Osteoblast (primary cell): Measurements from ENCODE around the gene TCF23. TPM values are rescaled to one million over a fixed set of nuclear protein-coding genes. Genes with fewer than 3 reads are reported as not detected.

ENCODE experiments used
- DNase-seq: peaks from one replicate; pipeline ENCODE4 v3.0.0; 2011; ENCODE audit warnings: low spot score, mixed read lengths; ENCODE audit not compliant: insufficient read length; ENCODE audit errors: missing footprints
- H2AFZ ChIP-seq: 2 replicates; pipeline ENCODE4 v1.6.0; 2011; ENCODE audit warnings: mild to moderate bottlenecking, low read length
- H3K27ac ChIP-seq: 2 replicates; pipeline ENCODE4 v1.5.1; 2011; ENCODE audit warnings: mild to moderate bottlenecking, low read depth, low read length, moderate library complexity
- H3K27me3 ChIP-seq: 2 replicates; pipeline ENCODE4 v1.6.0; 2012; ENCODE audit warnings: mild to moderate bottlenecking, control low read depth, inconsistent platforms, low read length, moderate library complexity; ENCODE audit not compliant: insufficient read depth
- H3K36me3 ChIP-seq: 2 replicates; pipeline ENCODE4 v1.5.1; 2011; ENCODE audit warnings: mild to moderate bottlenecking, low read length, control low read depth, moderate library complexity; ENCODE audit not compliant: insufficient read depth
- H3K4me1 ChIP-seq: 2 replicates; pipeline ENCODE4 v1.5.1; 2011; ENCODE audit warnings: mild to moderate bottlenecking, low read length, control low read depth, moderate library complexity; ENCODE audit not compliant: insufficient read depth
- H3K4me2 ChIP-seq: 2 replicates; pipeline ENCODE4 v1.6.0; 2011; ENCODE audit warnings: mild to moderate bottlenecking, low read length; ENCODE audit not compliant: insufficient read depth
- H3K4me3 ChIP-seq: fragments of 200-600 bp; sonication (generic); 3 replicates; pipeline ENCODE4 v1.5.1; 2012; ENCODE audit warnings: mild to moderate bottlenecking, low read length, inconsistent platforms; ENCODE audit not compliant: insufficient read depth
- H3K79me2 ChIP-seq: 2 replicates; pipeline ENCODE4 v1.6.0; 2012; ENCODE audit warnings: mild to moderate bottlenecking, low read length, control low read depth, inconsistent platforms; ENCODE audit not compliant: insufficient read depth
- H3K9me3 ChIP-seq: 2 replicates; pipeline ENCODE4 v1.5.1; 2011; ENCODE audit warnings: low read depth, low read length, control low read depth
- H4K20me1 ChIP-seq: 2 replicates; pipeline ENCODE4 v1.6.0; 2012; ENCODE audit warnings: mild to moderate bottlenecking, low read length, control low read depth; ENCODE audit not compliant: insufficient read depth
- CTCF ChIP-seq: IDR thresholded peaks from 2 replicates; pipeline ENCODE4 v1.5.1; 2011; ENCODE audit warnings: mild to moderate bottlenecking, low read depth, low read length, moderate library complexity; ENCODE audit errors: extremely low read depth
- total RNA-seq: library from RNA; depleted of rRNA; stranded (reverse); fragments of >200 nt; gene quantifications from 2 replicates; pipeline ENCODE4 v1.2.3, GENCODE V29; 2012

Gene TCF23
- total RNA-seq, 1 donor, result not detected

GRCh38 chr2:27202854-27203253 is 54.0 kb downstream of the TCF23 start:
- H3K4me1 ChIP-seq, result no peaks in the 10 kb centered on the region
- no peaks in the 10 kb centered on the region for H3K27me3 ChIP-seq
- H3K79me2 ChIP-seq, result no peaks in the 10 kb centered on the region
- no peaks in the 10 kb centered on the region for H4K20me1 ChIP-seq
- DNase-seq, result no peak
- H3K9me3 ChIP-seq, result no peaks in the 10 kb centered on the region
- H3K4me3 ChIP-seq, result no peak overlapping the region
- no peak overlapping the region for H2AFZ ChIP-seq
- no peak for TF ChIP-seq CTCF
- peaks cover 28% of the 10 kb centered on the region for H3K36me3 ChIP-seq
- no peak overlapping the region for H3K27ac ChIP-seq
- no peak overlapping the region for H3K4me2 ChIP-seq

GRCh38 chr2:27203741-27204140 is 54.9 kb downstream of the TCF23 start:
- Histone ChIP-seq H3K27me3 (no peaks in the 10 kb centered on the region), H3K36me3 (peaks cover 34% of the 10 kb centered on the region), H3K4me1 (no peaks in the 10 kb centered on the region), H3K27ac (no peak overlapping the region), H3K9me3 (no peaks in the 10 kb centered on the region), H4K20me1 (no peaks in the 10 kb centered on the region), H3K79me2 (no peaks in the 10 kb centered on the region), H2AFZ (no peak overlapping the region), H3K4me2 (no peak overlapping the region), H3K4me3 (no peak overlapping the region)
- peak; percentile 22 for DNase-seq
- TF ChIP-seq CTCF, result no peak

GRCh38 chr2:27204566-27204965 is 55.8 kb downstream of the TCF23 start:
- DNase-seq, result peak; percentile 53
- no peak overlapping the region for H3K27ac ChIP-seq
- no peak for TF ChIP-seq CTCF

GRCh38 chr2:27205206-27205605 is 56.4 kb downstream of the TCF23 start:
- Histone ChIP-seq H2AFZ (no peak overlapping the region), H3K4me1 (no peaks in the 10 kb centered on the region), H3K4me2 (no peak overlapping the region), H3K27me3 (no peaks in the 10 kb centered on the region), H3K36me3 (peaks cover 47% of the 10 kb centered on the region), H3K27ac (no peak overlapping the region), H3K79me2 (no peaks in the 10 kb centered on the region), H4K20me1 (no peaks in the 10 kb centered on the region), H3K4me3 (no peak overlapping the region), H3K9me3 (no peaks in the 10 kb centered on the region)
- no peak for TF ChIP-seq CTCF
- peak; percentile 50 for DNase-seq

More at GRCh38 chr2:27204566-27204965, 55.8 kb downstream of the TCF23 start:
- Histone ChIP-seq H3K36me3 (peaks cover 43% of the 10 kb centered on the region), H3K4me2 (no peak overlapping the region), H4K20me1 (no peaks in the 10 kb centered on the region), H3K4me1 (no peaks in the 10 kb centered on the region), H3K4me3 (no peak overlapping the region), H3K79me2 (no peaks in the 10 kb centered on the region), H3K27me3 (no peaks in the 10 kb centered on the region), H3K9me3 (no peaks in the 10 kb centered on the region), H2AFZ (no peak overlapping the region)
